Heart left ventricle (tissue), 13 donors: ENCODE measurements around the gene STC2.

Source experiments
- CTCF ChIP-seq, 12 donors: fragments of 200-600 bp; sonication (generic) in 4 of 12; IDR thresholded peaks; one replicate each; pipeline versions ENCODE4 v1.5.0 to v1.8.0; 2018 to 2022; ENCODE audit warnings: antibody characterized with exemption in 12 of 12, mild to moderate bottlenecking in 5 of 12
- POLR2A ChIP-seq, 2 donors: fragments of 450-650 bp; IDR thresholded peaks; one replicate each; pipeline ENCODE4 v1.6.1; 2017; ENCODE audit warnings: antibody characterized with exemption in 2 of 2, mild to moderate bottlenecking in 2 of 2, moderate library complexity in 2 of 2
- donor health status: ischemic (EF 13 %, LVEDD 7.1; RV severe dilation, severe dysfunction).
- donor health status: DM: no; HTN: yes; CAD: no.
- donor health status: DM: no; HTN: no; CAD: no.
- donor health status: ischemic (EF 25% LVEDD 6.9; RV normal size, moderate dysfunction).
- donor health status: ischemic (EF 25% LVEDD 5.7; RV mildly dilated, moderate dysfunction).
- donor health status: ischemic (EF 35%, LVEDD 5.7; RV mildly dilated, moderate dysfunction).
- donor health status: nonischemic (EF 11% LVEDD 7.7; RV severe dilation, severe dysfunction).
- donor health status: DM: yes; HTN: yes; CAD: no.
- donor health status: PGD.
- donor health status: ischemic (EF 29% LVEDD 5.4; RV normal size, mild dysfunction).
- donor health status: nonischemic (EF 23%, LVEDD 6.1; RV moderate dilation, normal function).

- no peak for TF ChIP-seq CTCF (IDR thresholded peaks at IDR 0.05)
- no peak for TF ChIP-seq POLR2A (IDR thresholded peaks at IDR 0.05)
Measured at GRCh38 chr5:173315495-173316338, 12.5 kb downstream of the STC2 start.
